Suppressor macrophage treated with lipopolysaccharide for 4 hours (primary cell): ENCODE results near the gene RALBP1.
A peak's percentile ranks its signal among the peaks of the same experiment; 100 is the strongest.
"Not testable (repeated sequence)": the region's sequence is repeated elsewhere in the genome, so short reads cannot be mapped to it uniquely, and the experiment has no call there.

Experiments
- DNase-seq: peaks from one replicate; pipeline ENCODE4 v3.0.0-alpha.2; 2020

RALBP1 gene

DNA sequence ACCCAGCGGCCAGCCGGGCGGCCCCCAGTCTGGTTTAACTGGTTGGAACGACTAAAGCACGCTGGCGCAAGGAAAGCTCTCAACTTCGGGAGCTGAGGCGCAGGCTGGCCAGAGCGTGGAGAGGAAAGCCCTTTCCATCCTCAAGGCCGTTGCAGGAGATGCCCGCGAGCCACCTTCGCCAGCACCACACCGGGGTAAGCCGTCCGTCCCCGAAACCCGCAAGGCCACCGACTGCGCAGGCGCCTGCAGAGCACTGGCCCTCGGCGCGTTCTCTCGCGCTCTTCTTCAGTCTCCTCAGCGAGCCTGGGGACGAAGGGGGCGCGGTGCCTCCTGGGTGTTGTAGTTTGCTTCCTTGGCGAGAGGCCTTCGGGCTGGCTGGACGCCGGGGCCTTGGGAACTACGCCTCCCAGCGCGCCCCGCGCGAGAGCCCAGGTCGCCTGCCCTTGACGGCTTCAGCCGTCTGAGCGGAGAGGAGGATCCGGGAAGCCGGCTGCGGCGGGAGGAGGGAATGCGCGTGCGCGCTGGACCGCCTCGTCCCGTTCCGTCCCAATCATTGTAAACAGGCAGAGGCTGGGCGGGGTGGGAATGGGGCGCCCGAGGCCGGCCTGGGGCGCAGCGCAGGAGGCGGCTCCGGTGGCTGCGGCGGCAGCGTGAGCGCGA lies at the start of gene RALBP1:
Gene RALBP1, plus strand, starts transcription at position 531 of the 660 bp plus-strand sequence. CDS start 37,533 bp downstream, outside the sequence.
- peak; percentile 100 for DNase-seq

DNA sequence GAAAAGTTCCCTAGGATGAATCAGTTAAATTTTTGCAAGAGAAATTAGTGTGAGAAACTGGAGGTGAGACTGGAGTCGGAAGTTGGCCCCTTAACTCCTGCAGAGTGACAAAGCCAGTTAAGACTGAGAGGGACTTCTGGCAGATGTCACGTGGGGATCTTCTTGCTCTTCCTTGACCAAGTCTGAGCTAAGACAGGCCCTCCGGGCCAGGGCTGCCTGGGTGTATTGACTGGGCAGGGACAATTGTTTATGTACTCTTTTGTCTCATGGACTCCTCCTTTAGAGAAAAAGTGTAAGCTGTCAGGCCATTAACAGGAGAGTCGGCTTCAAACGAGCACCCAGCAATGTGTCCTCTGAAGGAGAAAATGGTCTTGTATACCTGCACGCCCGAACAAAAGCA lies 48.6 kb upstream of the RALBP1 start:
- no peak for DNase-seq

DNA sequence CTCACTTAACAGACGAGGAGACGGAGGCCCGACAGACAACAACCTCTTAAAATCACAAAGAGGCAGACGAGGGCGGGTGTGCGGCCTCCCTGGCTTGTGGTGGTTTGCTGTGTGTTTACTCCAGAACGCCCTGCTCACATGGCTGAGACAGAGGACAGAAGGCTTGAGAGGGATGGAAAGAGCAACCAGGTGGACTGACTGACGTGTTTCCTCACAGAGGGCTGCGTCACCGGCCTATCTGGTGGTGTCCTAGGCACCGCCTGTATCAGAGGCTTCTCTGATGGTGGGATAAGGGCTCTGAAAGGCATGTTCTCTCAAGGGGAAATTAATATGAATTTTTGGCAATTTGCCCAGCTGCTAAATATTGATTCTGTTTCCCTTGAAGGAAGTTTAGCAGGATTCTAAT lies 47.0 kb upstream of the RALBP1 start:
- DNase-seq: no peak

GRCh38 chr18:9428862-9429661 lies 46.3 kb upstream of the RALBP1 start:
- DNase-seq: no peak

- DNase-seq: no peak
Observed at GRCh38 chr18:9429662-9429993, 45.7 kb upstream of the RALBP1 start.

DNA sequence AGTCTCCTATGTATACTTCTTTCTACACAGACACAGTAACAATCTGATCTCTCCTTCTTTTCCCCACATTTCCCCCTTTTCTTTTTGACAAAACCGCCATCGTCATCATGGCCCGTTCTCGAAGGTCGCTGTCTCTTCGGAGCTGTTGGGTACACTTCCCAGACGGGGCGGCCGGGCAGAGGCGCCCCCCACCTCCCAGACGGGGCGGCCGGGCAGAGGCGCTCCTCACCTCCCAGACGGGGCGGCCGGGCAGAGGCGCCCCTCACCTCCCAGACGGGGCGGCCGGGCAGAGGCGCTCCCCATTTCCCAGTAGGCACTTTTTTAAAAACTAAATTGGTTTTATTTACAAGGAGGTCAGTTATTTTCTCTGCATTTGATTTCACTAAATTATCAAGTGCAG lies 45.0 kb upstream of the RALBP1 start:
- not testable (repeated sequence) for DNase-seq

DNA sequence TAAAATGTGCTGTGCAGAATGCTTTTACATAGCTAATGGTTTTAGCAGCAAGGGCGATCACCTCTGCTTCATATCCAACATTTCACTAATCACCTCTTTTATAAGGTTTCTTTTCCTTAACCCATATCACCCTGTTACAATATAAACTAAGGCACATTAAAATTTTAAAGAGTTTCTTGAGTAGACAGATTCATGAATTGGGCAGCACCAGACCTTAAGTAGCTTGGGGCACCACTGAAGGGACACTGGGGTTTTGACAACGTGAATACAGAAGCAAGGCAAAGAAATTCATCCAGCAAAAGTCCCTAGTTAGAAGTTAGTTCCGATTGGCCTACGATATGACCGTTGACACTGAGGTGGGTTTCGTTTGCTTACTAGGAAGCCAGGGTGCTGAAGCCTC lies 44.0 kb upstream of the RALBP1 start:
- no peak for DNase-seq

DNA sequence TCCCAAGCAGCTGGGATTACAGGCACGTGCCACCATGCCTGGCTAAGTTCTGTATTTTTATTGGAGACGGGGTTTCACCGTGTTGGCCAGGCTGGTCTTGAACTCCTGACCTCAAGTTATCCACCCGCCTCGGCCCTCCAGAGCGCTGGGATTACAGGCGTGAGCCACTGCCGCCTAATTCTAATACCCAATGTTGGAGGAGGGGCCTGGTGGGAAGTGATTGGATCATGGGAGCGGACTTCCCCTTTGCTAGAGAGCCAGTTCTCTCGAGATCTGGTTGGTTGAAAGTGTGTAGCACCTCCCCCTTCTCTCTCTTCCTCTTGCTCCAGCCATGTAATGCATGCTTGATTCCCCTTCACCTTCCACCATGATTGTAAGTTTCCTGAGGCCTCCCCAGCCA lies 42.2 kb upstream of the RALBP1 start:
- peak; percentile 15 for DNase-seq

GRCh38 chr18:9433671-9434121 lies 41.6 kb upstream of the RALBP1 start:
- peak; percentile 14 for DNase-seq

GRCh38 chr18:9434122-9434701 lies 41.1 kb upstream of the RALBP1 start:
- DNase-seq: no peak

- DNase-seq: no peak
Observed at GRCh38 chr18:9435041-9435440, 40.3 kb upstream of the RALBP1 start.

- DNase-seq: no peak
Observed at GRCh38 chr18:9436206-9436929, 38.9 kb upstream of the RALBP1 start.

DNA sequence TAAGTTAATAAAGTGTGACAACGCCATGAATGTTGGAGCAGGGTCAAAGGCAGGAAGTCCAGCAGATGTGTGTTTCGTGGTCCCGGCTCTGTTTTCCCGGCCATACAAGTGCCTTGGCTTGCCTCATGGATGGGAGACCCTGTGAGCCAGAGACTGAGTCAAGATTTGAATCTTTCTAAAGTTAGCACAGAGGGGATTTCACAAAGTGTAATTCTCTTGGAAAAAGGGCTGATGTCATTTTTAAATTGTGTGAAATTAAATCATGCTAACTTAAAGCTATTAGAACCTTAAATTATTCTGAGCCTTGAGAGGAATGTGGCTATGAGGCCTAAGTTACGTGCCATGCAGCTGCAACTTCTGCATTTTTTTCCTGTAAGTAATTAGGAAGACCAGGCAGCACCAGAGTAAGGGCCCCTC lies 38.3 kb upstream of the RALBP1 start:
- DNase-seq: peak; percentile 16

GRCh38 chr18:9437672-9438071 lies 37.6 kb upstream of the RALBP1 start:
- DNase-seq: no peak

DNA sequence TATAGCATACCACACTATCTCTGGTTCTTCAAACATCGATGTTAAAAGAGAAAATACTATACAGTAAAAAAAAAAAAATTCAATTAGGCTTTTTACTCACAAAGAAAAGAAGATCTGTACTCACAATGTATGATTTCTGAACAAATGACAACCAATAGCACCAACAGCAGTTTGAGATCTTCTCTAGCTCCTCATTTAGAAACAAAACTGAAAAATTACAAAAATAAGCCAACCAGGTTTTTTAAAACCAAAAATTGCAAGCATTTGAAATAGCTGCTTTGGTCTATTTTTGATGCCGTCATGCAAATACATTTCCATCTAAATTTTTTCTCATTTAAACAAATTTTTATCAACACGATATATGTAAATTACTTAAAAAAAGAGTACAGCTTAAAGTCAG lies 34.3 kb upstream of the RALBP1 start:
- no peak for DNase-seq

- no peak for DNase-seq
Observed at GRCh38 chr18:9444549-9444948, 30.8 kb upstream of the RALBP1 start.

GRCh38 chr18:9446839-9447238 lies 28.5 kb upstream of the RALBP1 start:
- DNase-seq: no peak

DNA sequence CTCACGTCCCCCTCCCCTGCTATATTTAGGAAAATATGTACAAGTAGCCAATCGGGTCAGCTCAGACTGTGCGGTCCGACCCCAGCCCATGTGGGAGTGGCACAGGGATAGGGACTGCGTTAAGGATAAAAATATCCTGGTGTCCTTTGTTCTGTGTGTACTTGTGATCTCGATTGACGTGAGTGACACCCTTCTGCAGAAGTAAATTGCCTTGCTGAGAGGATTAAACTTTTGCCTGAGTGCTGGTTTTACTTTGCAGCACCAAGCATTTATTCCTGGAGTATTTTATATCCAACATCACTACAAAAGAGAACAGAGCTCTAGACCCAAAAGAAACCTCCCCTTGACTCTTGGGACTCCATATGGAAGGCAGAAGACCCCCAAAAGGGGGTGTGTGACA lies 28.0 kb upstream of the RALBP1 start:
- no peak for DNase-seq

- no peak for DNase-seq
Observed at GRCh38 chr18:9449600-9450414, 25.5 kb upstream of the RALBP1 start.

DNA sequence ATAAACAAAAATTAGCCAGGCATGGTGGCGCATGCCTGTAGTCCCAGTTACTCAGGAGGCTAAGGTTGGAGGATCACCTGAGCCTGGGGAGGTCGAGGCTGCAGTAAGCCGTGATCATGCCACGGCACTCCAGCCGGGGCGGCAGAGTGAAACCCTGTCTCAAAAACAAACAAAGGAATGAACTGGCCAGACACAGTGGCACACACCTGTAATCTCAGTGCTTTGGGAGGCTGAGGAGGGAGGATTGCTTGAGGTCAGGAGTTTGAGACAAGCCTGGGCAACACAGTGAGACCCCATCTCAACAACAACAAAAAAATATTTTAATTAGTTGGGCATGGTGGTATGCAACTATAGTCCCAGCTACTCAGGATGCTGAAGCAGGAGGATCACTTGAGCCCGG lies 24.4 kb upstream of the RALBP1 start:
- DNase-seq: not testable (repeated sequence)

DNA sequence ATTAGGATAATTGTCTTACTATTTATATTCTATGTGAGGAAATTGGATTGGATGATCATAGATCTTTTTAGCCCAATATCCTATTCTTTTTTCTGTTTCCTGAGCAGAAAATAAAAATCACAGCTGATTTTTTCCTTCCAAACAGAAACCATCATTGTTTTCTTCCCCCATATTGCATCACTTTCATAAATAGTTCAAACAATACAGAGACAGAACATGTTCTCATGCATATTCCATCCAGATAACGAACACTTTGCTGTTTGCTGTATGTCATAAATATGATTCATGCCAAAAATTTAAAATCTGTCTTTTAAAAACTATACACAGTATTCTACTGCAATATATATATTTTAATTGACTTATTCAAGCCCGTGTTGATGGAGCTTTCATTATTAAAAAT lies 22.0 kb upstream of the RALBP1 start:
- DNase-seq: no peak

GRCh38 chr18:9454061-9454703 lies 21.1 kb upstream of the RALBP1 start:
- no peak for DNase-seq
